WI38 (cell line): ENCODE results near the gene KCNAB1.
"Not testable (repeated sequence)": the region's sequence is repeated elsewhere in the genome, so short reads cannot be mapped to it uniquely, and the experiment has no call there.

ENCODE experiments used
- H3K4me3 ChIP-seq: 2 replicates; pipeline ENCODE4 v1.5.1; 2011; ENCODE audit warnings: low read depth, mild to moderate bottlenecking, control low read depth, low read length
- CTCF ChIP-seq: IDR thresholded peaks from 2 replicates; pipeline ENCODE4 v1.5.1; 2012; ENCODE audit warnings: low read depth, mild to moderate bottlenecking, control low read depth, low read length

KCNAB1 gene

GRCh38 chr3:156554842-156555687 is 434.7 kb downstream of the KCNAB1 start, which contains the start of gene SSR3:
TSS of gene SSR3 (minus strand) at chr3:156555117. CDS start at chr3:156555089, 28 bp downstream.
- no peak for TF ChIP-seq CTCF
- peak within 1 kb of the TSS; percentile 81 for H3K4me3 ChIP-seq

DNA sequence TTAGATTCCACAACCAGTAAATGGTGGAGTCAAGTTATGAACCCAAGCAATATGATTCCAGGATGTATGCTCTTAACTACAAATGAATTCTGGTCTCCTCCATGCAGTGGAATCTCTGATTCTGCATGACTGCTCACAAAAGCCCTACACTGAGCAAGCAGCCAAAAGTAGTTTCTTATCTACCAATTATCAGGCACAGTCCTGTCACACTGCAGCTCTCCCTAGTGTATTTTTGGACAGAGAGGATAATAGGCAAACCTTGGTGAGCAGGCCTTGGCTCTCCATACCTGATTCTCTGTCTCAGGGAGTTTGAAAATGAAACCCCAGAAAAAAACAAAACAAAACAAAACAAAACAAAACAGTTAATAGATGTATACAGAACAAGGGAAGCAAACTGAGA is 438.0 kb downstream of the KCNAB1 start:
- no peak overlapping the region for H3K4me3 ChIP-seq
- TF ChIP-seq CTCF: no peak

GRCh38 chr3:156559321-156559720 is 438.9 kb downstream of the KCNAB1 start:
- no peak for TF ChIP-seq CTCF
- no peak overlapping the region for H3K4me3 ChIP-seq

DNA sequence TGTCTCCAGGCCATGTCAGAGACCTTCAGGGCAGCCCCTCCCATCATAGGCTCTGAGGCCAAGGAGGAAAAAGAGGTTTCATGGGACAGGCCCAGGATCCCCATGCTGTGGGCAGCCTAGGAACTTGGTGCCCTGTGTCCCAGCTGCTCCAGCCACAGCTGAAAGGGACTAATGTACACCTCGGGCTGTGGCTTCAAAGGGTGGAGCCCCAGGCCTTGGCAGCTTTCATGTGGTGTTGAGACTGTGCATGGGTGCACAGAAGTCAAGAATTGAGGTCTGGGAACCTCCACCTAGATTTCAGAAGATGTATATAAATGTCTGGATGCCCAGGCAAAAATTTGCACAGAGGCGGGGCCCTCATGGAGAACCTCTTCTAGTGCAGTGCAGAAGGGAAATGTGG is 441.2 kb downstream of the KCNAB1 start:
- no peak for TF ChIP-seq CTCF
- no peak overlapping the region for H3K4me3 ChIP-seq

- H3K4me3 ChIP-seq: not testable (repeated sequence)
These were observed 442.1 kb downstream of the KCNAB1 start for GRCh38 chr3:156562486-156562885.

- no peak overlapping the region for H3K4me3 ChIP-seq
- TF ChIP-seq CTCF: no peak
These were observed 443.7 kb downstream of the KCNAB1 start for GRCh38 chr3:156563900-156564682.

- H3K4me3 ChIP-seq: not testable (repeated sequence)
These were observed 448.6 kb downstream of the KCNAB1 start for GRCh38 chr3:156569016-156569415.

- H3K4me3 ChIP-seq: not testable (repeated sequence)
These were observed 449.5 kb downstream of the KCNAB1 start for GRCh38 chr3:156569881-156570280.
